ENCODE data around the gene VAV1.

VAV1 gene

GRCh38 chr19:6776999-6777398 is 4.5 kb downstream of the VAV1 start:
- Histone ChIP-seq H3K9me3 (ENCODE audit: control insufficient read depth in 1 of 2, low read length in 2 of 2) (no peaks in the 10 kb centered on the region), H3K4me1 (ENCODE audit: control insufficient read depth in 1 of 2, insufficient read depth in 2 of 2, low read length in 2 of 2) (peaks cover 0 to 6% of the 10 kb centered on the region in 2 donors), H3K27me3 (ENCODE audit: low read depth, low read length) (no peaks in the 10 kb centered on the region), H3K4me3 (ENCODE audit: low read depth in 1 of 2, low read length in 2 of 2) (no peak overlapping the region), H3K27ac (ENCODE audit: low read length) (no peak overlapping the region), H3K36me3 (ENCODE audit: control insufficient read depth in 1 of 2, insufficient read depth in 2 of 2, low read length in 2 of 2) (no peaks in the 10 kb centered on the region)

GRCh38 chr19:6777434-6777833 is 4.9 kb downstream of the VAV1 start:
- Histone ChIP-seq H3K9me3 (ENCODE audit: control insufficient read depth in 1 of 2, low read length in 2 of 2) (no peaks in the 10 kb centered on the region), H3K27me3 (ENCODE audit: low read depth, low read length) (no peaks in the 10 kb centered on the region), H3K4me3 (ENCODE audit: low read depth in 1 of 2, low read length in 2 of 2) (no peak overlapping the region), H3K4me1 (ENCODE audit: control insufficient read depth in 1 of 2, insufficient read depth in 2 of 2, low read length in 2 of 2) (peaks cover 0 to 6% of the 10 kb centered on the region in 2 donors), H3K36me3 (ENCODE audit: control insufficient read depth in 1 of 2, insufficient read depth in 2 of 2, low read length in 2 of 2) (no peaks in the 10 kb centered on the region), H3K27ac (ENCODE audit: low read length) (no peak overlapping the region)

- H3K9me3 ChIP-seq (ENCODE audit: control insufficient read depth in 1 of 2, low read length in 2 of 2): no peaks in the 10 kb centered on the region
- no peak overlapping the region for H3K27ac ChIP-seq (ENCODE audit: low read length)
- H3K27me3 ChIP-seq (ENCODE audit: low read depth, low read length): no peaks in the 10 kb centered on the region
- H3K36me3 ChIP-seq (ENCODE audit: control insufficient read depth in 1 of 2, insufficient read depth in 2 of 2, low read length in 2 of 2): no peaks in the 10 kb centered on the region
- H3K4me3 ChIP-seq (ENCODE audit: low read depth in 1 of 2, low read length in 2 of 2): no peak overlapping the region
- peaks cover 0 to 6% of the 10 kb centered on the region in 2 donors for H3K4me1 ChIP-seq (ENCODE audit: control insufficient read depth in 1 of 2, insufficient read depth in 2 of 2, low read length in 2 of 2)
These were observed 5.9 kb downstream of the VAV1 start for GRCh38 chr19:6778386-6778785.

GRCh38 chr19:6779206-6779605 is 6.7 kb downstream of the VAV1 start:
- peaks cover 0 to 6% of the 10 kb centered on the region in 2 donors for H3K4me1 ChIP-seq (ENCODE audit: control insufficient read depth in 1 of 2, insufficient read depth in 2 of 2, low read length in 2 of 2)
- no peaks in the 10 kb centered on the region for H3K27me3 ChIP-seq (ENCODE audit: low read depth, low read length)
- H3K27ac ChIP-seq (ENCODE audit: low read length): no peak overlapping the region
- no peaks in the 10 kb centered on the region for H3K36me3 ChIP-seq (ENCODE audit: control insufficient read depth in 1 of 2, insufficient read depth in 2 of 2, low read length in 2 of 2)
- no peaks in the 10 kb centered on the region for H3K9me3 ChIP-seq (ENCODE audit: control insufficient read depth in 1 of 2, low read length in 2 of 2)
- no peak overlapping the region for H3K4me3 ChIP-seq (ENCODE audit: low read depth in 1 of 2, low read length in 2 of 2)

- Histone ChIP-seq H3K9me3 (ENCODE audit: control insufficient read depth in 1 of 2, low read length in 2 of 2) (no peaks in the 10 kb centered on the region), H3K27me3 (ENCODE audit: low read depth, low read length) (no peaks in the 10 kb centered on the region), H3K4me3 (ENCODE audit: low read depth in 1 of 2, low read length in 2 of 2) (no peak overlapping the region), H3K36me3 (ENCODE audit: control insufficient read depth in 1 of 2, insufficient read depth in 2 of 2, low read length in 2 of 2) (no peaks in the 10 kb centered on the region), H3K4me1 (ENCODE audit: control insufficient read depth in 1 of 2, insufficient read depth in 2 of 2, low read length in 2 of 2) (no peaks in the 10 kb centered on the region), H3K27ac (ENCODE audit: low read length) (no peak overlapping the region)
These were observed 14.9 kb downstream of the VAV1 start for GRCh38 chr19:6787393-6787792.

- Histone ChIP-seq H3K4me3 (ENCODE audit: low read depth in 1 of 2, low read length in 2 of 2) (no peak overlapping the region), H3K4me1 (ENCODE audit: control insufficient read depth in 1 of 2, insufficient read depth in 2 of 2, low read length in 2 of 2) (no peaks in the 10 kb centered on the region), H3K9me3 (ENCODE audit: control insufficient read depth in 1 of 2, low read length in 2 of 2) (no peaks in the 10 kb centered on the region), H3K36me3 (ENCODE audit: control insufficient read depth in 1 of 2, insufficient read depth in 2 of 2, low read length in 2 of 2) (no peaks in the 10 kb centered on the region), H3K27me3 (ENCODE audit: low read depth, low read length) (no peaks in the 10 kb centered on the region), H3K27ac (ENCODE audit: low read length) (no peak overlapping the region)
These were observed 16.4 kb downstream of the VAV1 start for GRCh38 chr19:6788896-6789295.

- H3K27me3 ChIP-seq (ENCODE audit: low read depth, low read length): no peaks in the 10 kb centered on the region
- H3K36me3 ChIP-seq (ENCODE audit: control insufficient read depth in 1 of 2, insufficient read depth in 2 of 2, low read length in 2 of 2): no peaks in the 10 kb centered on the region
- H3K9me3 ChIP-seq (ENCODE audit: control insufficient read depth in 1 of 2, low read length in 2 of 2): peaks cover 0 to 13% of the 10 kb centered on the region in 2 donors
- H3K27ac ChIP-seq (ENCODE audit: low read length): no peak overlapping the region
- H3K4me1 ChIP-seq (ENCODE audit: control insufficient read depth in 1 of 2, insufficient read depth in 2 of 2, low read length in 2 of 2): no peaks in the 10 kb centered on the region
- no peak overlapping the region for H3K4me3 ChIP-seq (ENCODE audit: low read depth in 1 of 2, low read length in 2 of 2)
These were observed 18.0 kb downstream of the VAV1 start for GRCh38 chr19:6790194-6791128.

GRCh38 chr19:6791237-6791636 is 18.7 kb downstream of the VAV1 start:
- H3K4me3 ChIP-seq (ENCODE audit: low read depth in 1 of 2, low read length in 2 of 2): no peak overlapping the region
- no peaks in the 10 kb centered on the region for H3K4me1 ChIP-seq (ENCODE audit: control insufficient read depth in 1 of 2, insufficient read depth in 2 of 2, low read length in 2 of 2)
- H3K27me3 ChIP-seq (ENCODE audit: low read depth, low read length): no peaks in the 10 kb centered on the region
- no peak overlapping the region for H3K27ac ChIP-seq (ENCODE audit: low read length)
- H3K9me3 ChIP-seq (ENCODE audit: control insufficient read depth in 1 of 2, low read length in 2 of 2): peaks cover 0 to 13% of the 10 kb centered on the region in 2 donors
- H3K36me3 ChIP-seq (ENCODE audit: control insufficient read depth in 1 of 2, insufficient read depth in 2 of 2, low read length in 2 of 2): no peaks in the 10 kb centered on the region

- no peak overlapping the region for H3K27ac ChIP-seq (ENCODE audit: low read length)
- no peaks in the 10 kb centered on the region for H3K36me3 ChIP-seq (ENCODE audit: control insufficient read depth in 1 of 2, insufficient read depth in 2 of 2, low read length in 2 of 2)
- peaks cover 0 to 13% of the 10 kb centered on the region in 2 donors for H3K9me3 ChIP-seq (ENCODE audit: control insufficient read depth in 1 of 2, low read length in 2 of 2)
- H3K4me1 ChIP-seq (ENCODE audit: control insufficient read depth in 1 of 2, insufficient read depth in 2 of 2, low read length in 2 of 2): no peaks in the 10 kb centered on the region
- H3K4me3 ChIP-seq (ENCODE audit: low read depth in 1 of 2, low read length in 2 of 2): no peak overlapping the region
- H3K27me3 ChIP-seq (ENCODE audit: low read depth, low read length): no peaks in the 10 kb centered on the region
These were observed 20.9 kb downstream of the VAV1 start for GRCh38 chr19:6793411-6793810.

GRCh38 chr19:6793973-6794372 is 21.5 kb downstream of the VAV1 start:
- peaks cover 0 to 13% of the 10 kb centered on the region in 2 donors for H3K9me3 ChIP-seq (ENCODE audit: control insufficient read depth in 1 of 2, low read length in 2 of 2)
- no peak overlapping the region for H3K4me3 ChIP-seq (ENCODE audit: low read depth in 1 of 2, low read length in 2 of 2)
- no peaks in the 10 kb centered on the region for H3K27me3 ChIP-seq (ENCODE audit: low read depth, low read length)
- H3K36me3 ChIP-seq (ENCODE audit: control insufficient read depth in 1 of 2, insufficient read depth in 2 of 2, low read length in 2 of 2): no peaks in the 10 kb centered on the region
- no peaks in the 10 kb centered on the region for H3K4me1 ChIP-seq (ENCODE audit: control insufficient read depth in 1 of 2, insufficient read depth in 2 of 2, low read length in 2 of 2)
- H3K27ac ChIP-seq (ENCODE audit: low read length): no peak overlapping the region

GRCh38 chr19:6794686-6795431 is 22.4 kb downstream of the VAV1 start:
- Histone ChIP-seq H3K27ac (ENCODE audit: low read length) (no peak overlapping the region), H3K4me3 (ENCODE audit: low read depth in 1 of 2, low read length in 2 of 2) (peak overlapping the region in 1 of 2 donors; percentile 16), H3K4me1 (ENCODE audit: control insufficient read depth in 1 of 2, insufficient read depth in 2 of 2, low read length in 2 of 2) (no peaks in the 10 kb centered on the region), H3K27me3 (ENCODE audit: low read depth, low read length) (no peaks in the 10 kb centered on the region), H3K36me3 (ENCODE audit: control insufficient read depth in 1 of 2, insufficient read depth in 2 of 2, low read length in 2 of 2) (no peaks in the 10 kb centered on the region), H3K9me3 (ENCODE audit: control insufficient read depth in 1 of 2, low read length in 2 of 2) (peaks cover 0 to 13% of the 10 kb centered on the region in 2 donors)
